H1 (cell line): Measurements from ENCODE around the gene PPWD1. TPM values are rescaled to one million over a fixed set of nuclear protein-coding genes. Genes with fewer than 3 reads are reported as not detected.

Experiments
- GTF2F1 ChIP-seq: IDR thresholded peaks from 2 replicates; pipeline ENCODE4 v1.6.1; 2012; ENCODE audit warnings: low read depth, low read length, improper control_type of control experiment, borderline replicate concordance
- polyA plus RNA-seq, 7 experiments: library from polyadenylated mRNA; depleted of rRNA in 3 of 7; stranded (reverse) in 5 of 7; unstranded in 2 of 7; fragments of >200 nt in 5 of 7; fragments of 200-250 nt in 2 of 7; gene quantifications; 1 replicate in 5 of 7; 2 replicates in 1 of 7; 4 replicates in 1 of 7; pipeline versions ENCODE4 v1.2.1 to v1.2.3, GENCODE V29; 2011 to 2013; ENCODE audit warnings: missing spikeins in 2 of 7, mixed read lengths in 2 of 7
- total RNA-seq: library from RNA; stranded (reverse); fragmentation: NEBNext Ultra II Directional; extraction: Animal tissue kit (Norgen Biotek cat#: 25700); gene quantifications from 2 replicates; pipeline ENCODE4 v1.2.1, GENCODE V29; 2021

Gene PPWD1
- total and polyA plus RNA-seq, 2 of the 8 experiments (the other 6 are each of a cell fraction or from before 2014, with no cell fraction given): 5.0 to 35.7 TPM

DNA sequence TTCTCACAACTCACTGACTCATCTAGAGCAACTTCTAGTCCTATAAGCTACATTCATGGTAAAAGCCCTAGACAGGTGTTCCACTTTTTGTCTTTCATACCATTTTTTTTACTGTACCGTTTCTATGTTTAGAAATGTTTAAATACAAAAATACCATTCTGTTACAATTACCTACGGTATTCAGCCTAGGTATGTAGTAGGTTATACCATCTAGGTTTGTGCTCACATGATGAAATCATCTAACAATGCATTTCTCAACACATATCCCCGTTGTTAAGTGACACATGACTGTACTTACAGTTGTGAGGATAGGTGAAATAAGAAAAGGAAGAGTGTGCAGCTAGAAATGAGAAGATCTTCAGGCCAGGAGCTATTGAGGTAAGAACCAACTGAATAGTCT, 6.4 kb upstream of the PPWD1 start (continued):
- no peak for TF ChIP-seq GTF2F1
- TF ChIP-seq, all 59 proteins: peak for 0
